Keratinocyte (primary cell): ENCODE measurements around the gene FUCA1. TPM values are rescaled to one million over a fixed set of nuclear protein-coding genes. Genes with fewer than 3 reads are reported as not detected.
A peak's percentile ranks its signal among the peaks of the same experiment; 100 is the strongest.

Source experiments
- DNase-seq: peaks from one replicate; pipeline ENCODE4 v3.0.0-alpha.2; 2011; ENCODE audit warnings: low read depth, missing footprints, low spot score
- FAIRE-seq: peaks from 2 replicates; lab custom pipeline; 2011; peaks lifted over from hg19 to GRCh38; lab: Jason Lieb, UNC
- H2AFZ ChIP-seq: 2 replicates; pipeline ENCODE4 v1.6.0; 2012; ENCODE audit warnings: low read length, control low read depth, inconsistent platforms; ENCODE audit not compliant: control insufficient read depth
- H3K27ac ChIP-seq: 2 replicates; pipeline ENCODE4 v1.5.1; 2011; ENCODE audit warnings: low read length; ENCODE audit not compliant: control insufficient read depth, insufficient read depth
- H3K27me3 ChIP-seq: 3 replicates; pipeline ENCODE4 v1.6.0; 2011; ENCODE audit warnings: low read length; ENCODE audit not compliant: control insufficient read depth, insufficient read depth; ENCODE audit errors: extremely low read depth
- H3K36me3 ChIP-seq, 2 experiments: 2 replicates in 1 of 2; 3 replicates in 1 of 2; pipeline ENCODE4 v1.5.1; 2011; ENCODE audit warnings: low read length in 2 of 2, mild to moderate bottlenecking in 1 of 2; ENCODE audit not compliant: control insufficient read depth in 2 of 2, insufficient read depth in 2 of 2; ENCODE audit errors: extremely low read depth in 1 of 2
- H3K4me1 ChIP-seq: 3 replicates; pipeline ENCODE4 v1.5.1; 2011; ENCODE audit warnings: low read length; ENCODE audit not compliant: control insufficient read depth, insufficient read depth; ENCODE audit errors: extremely low read depth
- H3K4me2 ChIP-seq: 3 replicates; pipeline ENCODE4 v1.6.0; 2011; ENCODE audit warnings: low read depth, low read length; ENCODE audit not compliant: control insufficient read depth, insufficient read depth; ENCODE audit errors: extremely low read depth
- H3K4me3 ChIP-seq, 3 experiments: fragments of 200-600 bp in 1 of 3; sonication (generic) in 1 of 3; 2 replicates in 2 of 3; 3 replicates in 1 of 3; pipeline ENCODE4 v1.5.1; 2011 to 2016; ENCODE audit warnings: low read length in 3 of 3, mild to moderate bottlenecking in 3 of 3, control low read depth in 2 of 3, inconsistent platforms in 1 of 3, low read depth in 1 of 3, mixed read lengths in 1 of 3, mixed run types in 1 of 3, moderate library complexity in 1 of 3; ENCODE audit not compliant: control insufficient read depth in 2 of 3, insufficient read depth in 2 of 3; ENCODE audit errors: extremely low read depth in 1 of 3
- H3K79me2 ChIP-seq: 2 replicates; pipeline ENCODE4 v1.6.0; 2012; ENCODE audit warnings: low read length; ENCODE audit not compliant: control insufficient read depth, insufficient read depth
- H3K9ac ChIP-seq: 3 replicates; pipeline ENCODE4 v1.6.0; 2011; ENCODE audit warnings: low read length; ENCODE audit not compliant: control insufficient read depth, insufficient read depth; ENCODE audit errors: extremely low read depth
- H3K9me1 ChIP-seq: 3 replicates; pipeline ENCODE4 v1.6.0; 2011; ENCODE audit warnings: low read length; ENCODE audit not compliant: control insufficient read depth, insufficient read depth; ENCODE audit errors: extremely low read depth
- H3K9me3 ChIP-seq: 2 replicates; pipeline ENCODE4 v1.5.1; 2012; ENCODE audit warnings: low read depth, low read length; ENCODE audit not compliant: control insufficient read depth
- H4K20me1 ChIP-seq: 3 replicates; pipeline ENCODE4 v1.6.0; 2011; ENCODE audit warnings: low read length; ENCODE audit not compliant: control insufficient read depth, insufficient read depth; ENCODE audit errors: extremely low read depth
- EZH2 ChIP-seq: IDR thresholded peaks from one replicate; pipeline ENCODE4 v1.6.1; 2012; ENCODE audit warnings: inconsistent platforms, mild to moderate bottlenecking, low read length, moderate library complexity
- dilution Hi-C: fragments of 300-500 bp; cut with MboI; formaldehyde crosslinking; loops from one replicate; pipeline ENCODE4 v1.7.0; 2020; ENCODE audit warnings: low sequenced_read_pairs; ENCODE audit not compliant: extremely low pct_ligation_motif_present
- polyA plus RNA-seq, 5 experiments: library from polyadenylated mRNA; depleted of rRNA in 3 of 5; stranded (reverse) in 3 of 5; stranded (forward) in 1 of 5; unstranded in 1 of 5; fragments of >200 nt; gene quantifications; 1 replicate in 1 of 5; 2 replicates in 3 of 5; 3 replicates in 1 of 5; pipeline versions ENCODE4 v1.2.1 to v1.2.3, GENCODE V29; 2011 to 2012; ENCODE audit warnings: missing spikeins in 2 of 5, low read depth in 1 of 5, low replicate concordance in 1 of 5
- TF ChIP-seq, protein P1 (sequence below), 3 experiments: IDR thresholded peaks in 1 of 3; conservative IDR thresholded peaks in 1 of 3; optimal IDR thresholded peaks in 1 of 3; 2 replicates in 2 of 3; 3 replicates in 1 of 3; pipeline versions ENCODE3 to v1.5.1; 2011; ENCODE audit warnings: low read length in 3 of 3, mild to moderate bottlenecking in 3 of 3, moderate library complexity in 2 of 3, control low read depth in 1 of 3, inconsistent platforms in 1 of 3; ENCODE audit not compliant: insufficient read depth in 2 of 3; ENCODE audit errors: extremely low read depth in 1 of 3

Gene FUCA1
- polyA plus RNA-seq, 1 donor (not counting 4 experiments of a cell fraction or from before 2014, with no cell fraction given), result 11.9 TPM

- Histone ChIP-seq H3K79me2 (no peaks in the 10 kb centered on the region), H3K4me2 (peak overlapping the region; percentile 85), H3K27me3 (peaks cover 7% of the 10 kb centered on the region), H3K9me1 (peaks cover 3% of the 10 kb centered on the region), H2AFZ (peak overlapping the region; percentile 87), H3K27ac (no peak overlapping the region), H3K4me3 (peak overlapping the region; percentile 60 to 71 (median 64)), H3K4me1 (peaks cover 18% of the 10 kb centered on the region), H4K20me1 (no peaks in the 10 kb centered on the region), H3K9ac (peak overlapping the region; percentile 48), H3K9me3 (no peaks in the 10 kb centered on the region), H3K36me3 (no peaks in the 10 kb centered on the region)
- FAIRE-seq, result no peak
- no peak for TF ChIP-seq EZH2
- TF ChIP-seq, protein P1, sequence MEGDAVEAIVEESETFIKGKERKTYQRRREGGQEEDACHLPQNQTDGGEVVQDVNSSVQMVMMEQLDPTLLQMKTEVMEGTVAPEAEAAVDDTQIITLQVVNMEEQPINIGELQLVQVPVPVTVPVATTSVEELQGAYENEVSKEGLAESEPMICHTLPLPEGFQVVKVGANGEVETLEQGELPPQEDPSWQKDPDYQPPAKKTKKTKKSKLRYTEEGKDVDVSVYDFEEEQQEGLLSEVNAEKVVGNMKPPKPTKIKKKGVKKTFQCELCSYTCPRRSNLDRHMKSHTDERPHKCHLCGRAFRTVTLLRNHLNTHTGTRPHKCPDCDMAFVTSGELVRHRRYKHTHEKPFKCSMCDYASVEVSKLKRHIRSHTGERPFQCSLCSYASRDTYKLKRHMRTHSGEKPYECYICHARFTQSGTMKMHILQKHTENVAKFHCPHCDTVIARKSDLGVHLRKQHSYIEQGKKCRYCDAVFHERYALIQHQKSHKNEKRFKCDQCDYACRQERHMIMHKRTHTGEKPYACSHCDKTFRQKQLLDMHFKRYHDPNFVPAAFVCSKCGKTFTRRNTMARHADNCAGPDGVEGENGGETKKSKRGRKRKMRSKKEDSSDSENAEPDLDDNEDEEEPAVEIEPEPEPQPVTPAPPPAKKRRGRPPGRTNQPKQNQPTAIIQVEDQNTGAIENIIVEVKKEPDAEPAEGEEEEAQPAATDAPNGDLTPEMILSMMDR (optimal IDR thresholded peaks at IDR 0.05 in 1 of 3, IDR thresholded peaks at IDR 0.05 in 1 of 3, conservative IDR thresholded peaks at IDR 0.05 in 1 of 3; ENCODE audit: extremely low read depth in 1 of 3, insufficient read depth in 2 of 3, low read length in 3 of 3), result no peak
- dilution Hi-C loops, result no loop called here
- DNase-seq, result no peak
Measured at GRCh38 chr1:23867542-23867894, 572 bp downstream of the FUCA1 start.

DNA sequence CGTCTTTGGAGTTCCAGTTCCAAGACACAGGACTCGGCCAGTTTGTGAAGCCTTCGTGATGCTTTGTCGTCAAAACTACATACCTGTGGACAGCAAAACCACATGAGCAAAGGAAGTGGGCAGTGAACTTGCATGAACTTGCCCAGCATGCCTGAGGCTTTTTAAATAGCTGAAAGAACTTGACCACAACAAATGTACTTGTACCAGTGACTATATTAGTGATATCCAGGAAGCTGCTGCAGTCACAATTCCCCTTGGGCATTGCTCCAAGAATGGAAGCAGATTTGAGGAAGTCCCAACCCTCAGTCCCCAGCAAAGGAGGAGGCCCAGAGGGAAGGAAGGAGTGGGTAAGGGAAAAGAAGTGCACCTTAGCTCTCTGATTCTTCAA lies 2.6 kb downstream of the FUCA1 start:
- Histone ChIP-seq H3K4me3 (no peak overlapping the region), H3K4me2 (peak overlapping the region; percentile 56), H3K9me3 (no peaks in the 10 kb centered on the region), H3K27ac (no peak overlapping the region), H2AFZ (no peak overlapping the region), H3K4me1 (peaks cover 18% of the 10 kb centered on the region), H3K27me3 (peaks cover 7% of the 10 kb centered on the region), H3K79me2 (no peaks in the 10 kb centered on the region), H3K9me1 (peaks cover 3% of the 10 kb centered on the region), H3K36me3 (no peaks in the 10 kb centered on the region), H4K20me1 (no peaks in the 10 kb centered on the region), H3K9ac (no peak overlapping the region)
- dilution Hi-C loops, result no loop called here
- TF ChIP-seq, protein P1 (optimal IDR thresholded peaks at IDR 0.05 in 1 of 3, IDR thresholded peaks at IDR 0.05 in 1 of 3, conservative IDR thresholded peaks at IDR 0.05 in 1 of 3; ENCODE audit: extremely low read depth in 1 of 3, insufficient read depth in 2 of 3, low read length in 3 of 3), result no peak
- no peak for TF ChIP-seq EZH2
- DNase-seq (peak; percentile 89), FAIRE-seq (peak; percentile 97)
